ES-I3 (cell line): ENCODE measurements around the gene TOP1.

Source experiments
- H3K36me3 ChIP-seq: 2 replicates; pipeline ENCODE4 v1.6.1; 2013; ENCODE audit warnings: mild to moderate bottlenecking, low read length, control low read depth, moderate library complexity; ENCODE audit not compliant: insufficient read depth
- H3K4me1 ChIP-seq: 2 replicates; pipeline ENCODE4 v1.6.1; 2013; ENCODE audit warnings: mild to moderate bottlenecking, control low read depth, low read length; ENCODE audit not compliant: insufficient read depth
- H3K9ac ChIP-seq: 2 replicates; pipeline ENCODE4 v1.6.1; 2013; ENCODE audit warnings: low read depth, mild to moderate bottlenecking, low read length, moderate library complexity
- H3K9me3 ChIP-seq: 2 replicates; pipeline ENCODE4 v1.6.1; 2013; ENCODE audit warnings: mild to moderate bottlenecking, low read length, moderate library complexity; ENCODE audit not compliant: control insufficient read depth, insufficient read depth

TOP1 gene

DNA sequence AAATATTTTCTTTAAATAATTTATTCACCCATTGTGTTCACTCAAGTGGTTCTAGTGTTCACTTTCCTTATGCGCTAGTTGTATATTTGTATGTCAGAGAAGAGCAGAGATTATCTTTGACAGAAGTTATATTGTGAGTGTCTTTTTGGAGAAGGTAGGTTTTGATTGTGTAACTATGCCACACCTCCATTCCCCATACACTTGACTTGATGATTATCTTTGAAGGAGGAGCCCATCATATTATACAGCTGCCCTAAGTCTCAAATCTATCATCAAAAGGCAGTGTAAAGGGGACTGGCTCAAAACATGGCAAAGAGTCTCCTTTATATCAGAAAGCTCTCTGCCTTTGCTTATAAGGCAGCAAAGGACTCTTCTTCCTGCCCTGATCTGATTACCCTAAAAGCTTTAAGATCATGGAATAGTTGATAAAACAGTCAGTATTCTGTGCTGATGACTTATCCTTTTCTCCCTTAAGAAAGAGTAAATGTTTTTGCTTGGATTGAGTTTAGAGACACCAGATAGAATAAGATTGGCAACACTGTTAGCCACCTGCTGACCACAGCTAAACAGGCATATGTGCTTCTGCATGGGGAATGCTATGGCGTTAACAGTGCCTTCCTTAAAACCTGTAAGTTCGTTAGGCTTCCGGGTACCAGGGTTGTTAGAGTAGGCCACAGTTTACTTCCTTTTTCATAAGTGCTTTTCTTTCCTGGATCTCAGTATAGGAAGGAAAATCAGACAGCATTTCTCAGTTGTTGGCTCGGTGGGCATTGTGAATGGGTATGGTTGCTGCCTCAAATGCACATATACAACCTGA is 22.6 kb downstream of the TOP1 start:
- Histone ChIP-seq H3K4me1 (peaks cover 53% of the 10 kb centered on the region), H3K9ac (no peak overlapping the region), H3K36me3 (no peaks in the 10 kb centered on the region), H3K9me3 (no peaks in the 10 kb centered on the region)

DNA sequence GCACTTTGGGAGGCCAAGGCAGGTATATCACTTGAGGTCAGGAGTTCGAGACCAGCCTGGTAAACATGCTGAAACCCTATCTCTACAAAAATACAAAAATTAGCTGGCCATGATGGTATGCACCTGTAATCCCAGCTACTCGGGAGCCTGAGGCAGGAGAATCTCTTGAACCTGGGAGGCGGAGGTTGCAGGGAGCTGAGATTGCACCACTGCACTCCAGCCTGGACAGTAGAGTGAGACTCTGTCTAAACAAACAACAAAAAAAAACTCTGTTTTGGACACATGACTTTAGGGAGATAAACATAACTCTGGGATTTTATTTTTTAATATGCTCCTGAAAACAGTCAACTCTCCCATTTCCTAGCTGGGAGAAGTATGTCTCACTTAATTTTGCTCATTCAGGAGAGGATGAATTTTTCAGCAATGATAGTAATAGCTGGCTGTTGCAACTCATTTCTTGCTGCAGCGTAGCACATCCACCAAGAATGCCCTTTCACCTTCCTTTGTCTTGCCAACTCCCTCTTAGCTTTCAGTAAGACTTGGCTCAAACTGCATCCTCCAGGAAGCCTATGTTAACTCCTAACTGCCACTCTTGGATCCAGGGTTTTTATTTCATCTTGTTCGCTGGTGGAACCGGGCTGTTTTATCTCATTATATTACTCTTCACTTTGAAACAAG is 24.3 kb downstream of the TOP1 start:
- no peaks in the 10 kb centered on the region for H3K36me3 ChIP-seq

GRCh38 chr20:41054070-41054846 is 25.6 kb downstream of the TOP1 start:
- H3K9me3 ChIP-seq: no peaks in the 10 kb centered on the region
- H3K4me1 ChIP-seq: peaks cover 35% of the 10 kb centered on the region
- no peak overlapping the region for H3K9ac ChIP-seq
- H3K36me3 ChIP-seq: no peaks in the 10 kb centered on the region

More for the DNA sequence above, 24.3 kb downstream of the TOP1 start:
- Histone ChIP-seq H3K9ac (no peak overlapping the region), H3K9me3 (no peaks in the 10 kb centered on the region), H3K4me1 (peaks cover 37% of the 10 kb centered on the region)

DNA sequence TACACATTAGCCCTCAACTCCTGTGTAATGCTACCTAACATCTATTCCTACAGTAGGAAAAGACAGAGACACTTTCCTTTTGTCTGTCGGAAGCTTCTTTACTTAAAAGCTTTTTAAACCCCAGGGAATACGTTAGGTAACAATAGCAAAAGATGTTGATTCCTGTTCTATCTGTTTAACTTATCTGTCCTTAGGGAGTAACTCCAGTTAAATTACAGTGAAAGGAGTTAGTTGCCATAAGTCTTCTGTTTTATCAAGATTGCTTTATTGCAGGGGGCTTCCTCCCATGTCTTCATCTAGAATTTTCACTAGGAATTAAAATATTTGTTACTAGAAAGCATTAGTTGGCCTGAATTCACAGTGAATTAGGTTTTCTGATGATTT is 26.2 kb downstream of the TOP1 start:
- H3K36me3 ChIP-seq: no peaks in the 10 kb centered on the region

GRCh38 chr20:41055679-41056078 is 27.1 kb downstream of the TOP1 start:
- no peaks in the 10 kb centered on the region for H3K36me3 ChIP-seq
- H3K9me3 ChIP-seq: no peaks in the 10 kb centered on the region
- peaks cover 26% of the 10 kb centered on the region for H3K4me1 ChIP-seq
- no peak overlapping the region for H3K9ac ChIP-seq

More for the DNA sequence above, 26.2 kb downstream of the TOP1 start:
- H3K9ac ChIP-seq: no peak overlapping the region
- no peaks in the 10 kb centered on the region for H3K9me3 ChIP-seq
- peaks cover 32% of the 10 kb centered on the region for H3K4me1 ChIP-seq

GRCh38 chr20:41057999-41058673 is 29.5 kb downstream of the TOP1 start:
- Histone ChIP-seq H3K36me3 (peaks cover 4% of the 10 kb centered on the region), H3K9ac (no peak overlapping the region), H3K4me1 (peaks cover 17% of the 10 kb centered on the region), H3K9me3 (no peaks in the 10 kb centered on the region)

GRCh38 chr20:41058674-41059635 is 30.3 kb downstream of the TOP1 start:
- Histone ChIP-seq H3K9ac (no peak overlapping the region), H3K36me3 (peaks cover 4% of the 10 kb centered on the region), H3K9me3 (no peaks in the 10 kb centered on the region), H3K4me1 (peaks cover 11% of the 10 kb centered on the region; the same call in 1 of the 2 replicates)

DNA sequence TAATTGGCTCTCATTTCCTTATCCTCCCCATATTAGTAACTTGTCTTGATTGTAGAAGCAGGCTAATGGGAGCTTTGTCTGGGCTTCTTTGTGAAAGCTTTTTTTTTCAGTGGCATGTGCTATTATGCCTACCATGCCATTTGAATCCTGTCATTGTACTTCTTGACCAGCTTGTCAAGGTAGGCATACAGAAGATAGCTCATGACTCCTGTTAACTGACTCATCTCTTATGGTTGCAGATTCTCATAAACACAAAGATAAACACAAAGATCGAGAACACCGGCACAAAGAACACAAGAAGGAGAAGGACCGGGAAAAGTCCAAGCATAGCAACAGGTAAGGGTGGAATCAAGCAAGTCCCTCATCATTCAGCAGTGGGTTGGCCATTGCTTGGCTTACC is 32.5 kb downstream of the TOP1 start:
- H3K36me3 ChIP-seq: peaks cover 4% of the 10 kb centered on the region

DNA sequence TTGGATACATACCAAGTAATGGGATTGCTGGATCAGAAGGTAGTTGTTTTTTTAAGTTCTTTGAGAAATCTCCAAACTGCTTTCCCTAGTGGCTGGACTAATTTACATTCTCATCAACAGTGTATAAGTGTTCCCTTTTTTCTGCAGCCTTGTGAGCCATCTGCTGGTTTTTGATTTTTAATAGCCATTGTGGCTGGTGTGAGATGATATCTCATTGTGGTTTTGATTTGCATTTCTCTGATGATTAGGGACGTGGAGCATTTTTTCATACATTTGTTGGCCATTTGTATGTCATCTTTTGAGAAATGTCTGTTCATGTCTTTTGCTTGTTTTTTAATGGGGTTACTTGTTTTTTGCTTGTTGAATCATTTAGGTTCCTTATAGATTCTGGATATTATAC is 34.8 kb downstream of the TOP1 start:
- Histone ChIP-seq H3K36me3 (peaks cover 4% of the 10 kb centered on the region), H3K4me1 (peaks cover 5% of the 10 kb centered on the region; the same call in 1 of the 2 replicates)

More for the DNA sequence above, 32.5 kb downstream of the TOP1 start:
- Histone ChIP-seq H3K9ac (no peak overlapping the region), H3K9me3 (no peaks in the 10 kb centered on the region), H3K4me1 (peaks cover 11% of the 10 kb centered on the region; the same call in 1 of the 2 replicates)

DNA sequence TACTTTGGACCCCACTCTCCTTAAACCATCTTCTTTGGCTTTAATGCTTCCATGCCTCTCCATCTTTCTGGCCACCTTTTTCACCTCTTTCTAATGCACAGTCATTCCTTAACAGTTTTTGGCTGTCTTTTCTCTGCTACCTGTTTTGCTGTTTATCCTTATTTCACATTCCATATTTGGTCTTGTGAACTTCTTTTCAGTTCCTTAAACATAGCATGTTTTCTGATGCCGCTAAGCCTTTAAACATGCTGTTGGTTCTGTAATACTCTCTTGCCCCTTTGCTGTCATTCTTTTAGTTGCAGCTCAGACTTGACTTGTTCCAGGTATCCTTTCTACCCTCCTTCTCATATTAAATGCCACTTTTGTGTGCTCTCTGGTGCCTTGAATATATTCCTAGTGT is 35.8 kb downstream of the TOP1 start:
- no peaks in the 10 kb centered on the region for H3K4me1 ChIP-seq
- H3K9me3 ChIP-seq: no peaks in the 10 kb centered on the region
- no peak overlapping the region for H3K9ac ChIP-seq
- H3K36me3 ChIP-seq: peaks cover 6% of the 10 kb centered on the region

More for the DNA sequence above, 34.8 kb downstream of the TOP1 start:
- H3K9me3 ChIP-seq: no peaks in the 10 kb centered on the region
- H3K9ac ChIP-seq: no peak overlapping the region

GRCh38 chr20:41065716-41066115 is 37.1 kb downstream of the TOP1 start:
- Histone ChIP-seq H3K36me3 (peaks cover 6% of the 10 kb centered on the region), H3K9me3 (no peaks in the 10 kb centered on the region), H3K4me1 (no peaks in the 10 kb centered on the region), H3K9ac (no peak overlapping the region)

DNA sequence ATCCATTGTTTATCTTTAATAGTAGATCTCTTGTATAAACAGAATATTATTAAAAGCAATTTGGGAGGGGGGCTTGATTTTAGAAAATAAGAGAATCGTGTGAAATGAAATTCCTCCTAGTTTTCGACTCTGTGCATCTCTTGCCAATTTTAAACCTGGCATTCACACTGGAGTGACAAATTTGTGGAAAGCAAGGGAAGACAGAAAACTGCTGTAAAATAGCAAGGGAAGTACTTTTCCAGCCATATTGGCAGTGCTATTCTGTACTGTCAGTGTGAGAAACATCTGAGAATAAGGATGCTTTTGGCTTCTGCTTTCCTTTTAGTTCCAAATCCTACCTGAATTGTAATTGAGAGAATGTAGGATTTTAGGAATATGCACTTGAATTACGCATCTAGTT is 40.2 kb downstream of the TOP1 start:
- Histone ChIP-seq H3K36me3 (peaks cover 2% of the 10 kb centered on the region; the same call in 1 of the 2 replicates), H3K9ac (no peak overlapping the region), H3K9me3 (no peaks in the 10 kb centered on the region), H3K4me1 (peaks cover 15% of the 10 kb centered on the region)

DNA sequence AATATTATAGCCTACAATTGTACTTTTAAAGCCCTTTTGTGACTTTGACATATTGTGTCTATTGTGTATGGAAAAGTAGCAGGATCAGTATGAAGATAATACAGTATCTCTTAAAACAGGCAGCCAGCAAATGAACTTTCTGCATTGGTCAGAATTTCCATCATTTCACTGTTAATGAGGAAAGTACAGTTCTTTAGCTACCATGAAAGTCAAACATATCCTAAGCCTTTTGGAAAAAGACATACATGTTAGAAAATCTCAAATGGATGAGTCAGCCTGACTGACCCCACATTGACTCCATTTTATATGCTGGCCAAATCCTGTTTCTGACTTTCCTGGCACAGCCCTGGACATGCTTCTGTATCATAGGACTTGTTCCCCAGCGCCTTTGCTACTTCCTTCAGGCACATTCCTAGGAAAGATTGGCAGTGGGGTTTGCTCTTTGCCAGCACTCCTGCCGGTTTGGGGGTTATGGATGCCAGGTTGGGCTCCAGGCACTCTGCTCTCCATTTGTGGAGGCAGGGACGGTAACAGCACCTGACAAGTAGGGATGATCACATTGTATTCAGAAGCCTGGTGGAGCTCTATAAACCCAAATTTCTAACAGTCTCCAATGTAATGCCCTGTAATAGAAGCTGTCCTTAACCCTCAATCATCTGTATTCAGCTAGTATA is 43.7 kb downstream of the TOP1 start:
- H3K9ac ChIP-seq: no peak overlapping the region

More for the DNA sequence above, 43.7 kb downstream of the TOP1 start:
- Histone ChIP-seq H3K36me3 (peaks cover 5% of the 10 kb centered on the region; the same call in 1 of the 2 replicates), H3K9me3 (no peaks in the 10 kb centered on the region), H3K4me1 (peaks cover 15% of the 10 kb centered on the region)
